ENCODE results near the gene FKBP1C.

The FKBP1C gene

GRCh38 chr6:63249875-63250482 lies 38.7 kb downstream of the FKBP1C start:
- no peaks in the 10 kb centered on the region for H3K9me3 ChIP-seq (ENCODE audit: insufficient read depth, low read length)
- no peaks in the 10 kb centered on the region for H3K4me1 ChIP-seq (ENCODE audit: low read length)
- H3K4me2 ChIP-seq (ENCODE audit: low read length): no peak overlapping the region
- H4K20me1 ChIP-seq (ENCODE audit: insufficient read depth, low read length): no peaks in the 10 kb centered on the region
- no peak overlapping the region for H3K9ac ChIP-seq (ENCODE audit: low read length)
- TF ChIP-seq CTCF (IDR thresholded peaks at IDR 0.05; ENCODE audit: low read depth, low read length) (no peak), EZH2phosphoT487 (IDR thresholded peaks at IDR 0.05; ENCODE audit: low read depth) (no peak)
- H3K4me3 ChIP-seq (ENCODE audit: low read length): no peak overlapping the region
- H3K27ac ChIP-seq (ENCODE audit: low read length): no peak overlapping the region
- H3K79me2 ChIP-seq (ENCODE audit: low read length): no peaks in the 10 kb centered on the region
- no peaks in the 10 kb centered on the region for H3K27me3 ChIP-seq (ENCODE audit: low read depth, low read length)
- H2AFZ ChIP-seq (ENCODE audit: low read depth, low read length): no peak overlapping the region
- no peaks in the 10 kb centered on the region for H3K36me3 ChIP-seq (replicated peaks; ENCODE audit: low read depth, low read length)

GRCh38 chr6:63259153-63259552 lies 47.9 kb downstream of the FKBP1C start:
- no peak for TF ChIP-seq CTCF (IDR thresholded peaks at IDR 0.05; ENCODE audit: low read depth, low read length)
- TF ChIP-seq EZH2phosphoT487 (IDR thresholded peaks at IDR 0.05; ENCODE audit: low read depth): no peak
- Histone ChIP-seq H3K27me3 (ENCODE audit: low read depth, low read length) (no peaks in the 10 kb centered on the region), H3K4me2 (ENCODE audit: low read length) (no peak overlapping the region), H3K79me2 (ENCODE audit: low read length) (no peaks in the 10 kb centered on the region), H3K9ac (ENCODE audit: low read length) (no peak overlapping the region), H3K27ac (ENCODE audit: low read length) (no peak overlapping the region), H3K4me1 (ENCODE audit: low read length) (peaks cover 12% of the 10 kb centered on the region), H4K20me1 (ENCODE audit: insufficient read depth, low read length) (no peaks in the 10 kb centered on the region), H3K36me3 (replicated peaks; ENCODE audit: low read depth, low read length) (no peaks in the 10 kb centered on the region), H3K9me3 (ENCODE audit: insufficient read depth, low read length) (no peaks in the 10 kb centered on the region), H3K4me3 (ENCODE audit: low read length) (no peak overlapping the region), H2AFZ (ENCODE audit: low read depth, low read length) (no peak overlapping the region)

GRCh38 chr6:63261820-63262219 lies 50.6 kb downstream of the FKBP1C start:
- TF ChIP-seq CTCF (IDR thresholded peaks at IDR 0.05; ENCODE audit: low read depth, low read length) (no peak), EZH2phosphoT487 (IDR thresholded peaks at IDR 0.05; ENCODE audit: low read depth) (no peak)
- Histone ChIP-seq H3K4me3 (ENCODE audit: low read length) (no peak overlapping the region), H3K27ac (ENCODE audit: low read length) (no peak overlapping the region), H2AFZ (ENCODE audit: low read depth, low read length) (no peak overlapping the region), H4K20me1 (ENCODE audit: insufficient read depth, low read length) (no peaks in the 10 kb centered on the region), H3K4me1 (ENCODE audit: low read length) (peaks cover 12% of the 10 kb centered on the region), H3K79me2 (ENCODE audit: low read length) (no peaks in the 10 kb centered on the region), H3K9me3 (ENCODE audit: insufficient read depth, low read length) (no peaks in the 10 kb centered on the region), H3K4me2 (ENCODE audit: low read length) (peak overlapping the region; percentile 21), H3K9ac (ENCODE audit: low read length) (no peak overlapping the region), H3K27me3 (ENCODE audit: low read depth, low read length) (no peaks in the 10 kb centered on the region), H3K36me3 (replicated peaks; ENCODE audit: low read depth, low read length) (no peaks in the 10 kb centered on the region)

Measured in OCI-LY3 (cell line).